ENCODE data around the gene CDH23.

Gene CDH23

DNA sequence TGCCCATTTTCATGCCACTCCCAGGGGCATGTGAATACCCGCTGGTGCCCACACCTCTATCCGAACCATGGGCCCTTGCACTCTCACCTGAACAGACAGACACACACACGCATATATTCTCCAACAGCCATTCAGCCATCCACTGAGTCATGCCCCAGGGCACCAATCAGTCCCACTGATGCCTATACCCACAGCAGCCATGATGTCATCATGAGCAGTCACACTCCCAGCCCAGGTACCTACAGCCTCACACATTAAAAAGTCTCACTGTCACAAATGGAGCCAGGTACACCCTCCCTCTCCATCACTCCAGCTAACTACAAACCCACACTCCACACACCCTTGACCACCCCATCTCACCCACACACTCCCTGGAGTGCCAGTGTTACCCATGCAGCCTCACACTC, 364.4 kb downstream of the CDH23 start:
- no peak overlapping the region for H3K4me3 ChIP-seq (ENCODE audit: low read depth, low read length)
- TF ChIP-seq, protein P1, sequence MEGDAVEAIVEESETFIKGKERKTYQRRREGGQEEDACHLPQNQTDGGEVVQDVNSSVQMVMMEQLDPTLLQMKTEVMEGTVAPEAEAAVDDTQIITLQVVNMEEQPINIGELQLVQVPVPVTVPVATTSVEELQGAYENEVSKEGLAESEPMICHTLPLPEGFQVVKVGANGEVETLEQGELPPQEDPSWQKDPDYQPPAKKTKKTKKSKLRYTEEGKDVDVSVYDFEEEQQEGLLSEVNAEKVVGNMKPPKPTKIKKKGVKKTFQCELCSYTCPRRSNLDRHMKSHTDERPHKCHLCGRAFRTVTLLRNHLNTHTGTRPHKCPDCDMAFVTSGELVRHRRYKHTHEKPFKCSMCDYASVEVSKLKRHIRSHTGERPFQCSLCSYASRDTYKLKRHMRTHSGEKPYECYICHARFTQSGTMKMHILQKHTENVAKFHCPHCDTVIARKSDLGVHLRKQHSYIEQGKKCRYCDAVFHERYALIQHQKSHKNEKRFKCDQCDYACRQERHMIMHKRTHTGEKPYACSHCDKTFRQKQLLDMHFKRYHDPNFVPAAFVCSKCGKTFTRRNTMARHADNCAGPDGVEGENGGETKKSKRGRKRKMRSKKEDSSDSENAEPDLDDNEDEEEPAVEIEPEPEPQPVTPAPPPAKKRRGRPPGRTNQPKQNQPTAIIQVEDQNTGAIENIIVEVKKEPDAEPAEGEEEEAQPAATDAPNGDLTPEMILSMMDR (conservative IDR thresholded peaks at IDR 0.05; ENCODE audit: low read depth, low read length) = no peak
- DNase-seq (ENCODE audit: low read depth) = no peak

DNA sequence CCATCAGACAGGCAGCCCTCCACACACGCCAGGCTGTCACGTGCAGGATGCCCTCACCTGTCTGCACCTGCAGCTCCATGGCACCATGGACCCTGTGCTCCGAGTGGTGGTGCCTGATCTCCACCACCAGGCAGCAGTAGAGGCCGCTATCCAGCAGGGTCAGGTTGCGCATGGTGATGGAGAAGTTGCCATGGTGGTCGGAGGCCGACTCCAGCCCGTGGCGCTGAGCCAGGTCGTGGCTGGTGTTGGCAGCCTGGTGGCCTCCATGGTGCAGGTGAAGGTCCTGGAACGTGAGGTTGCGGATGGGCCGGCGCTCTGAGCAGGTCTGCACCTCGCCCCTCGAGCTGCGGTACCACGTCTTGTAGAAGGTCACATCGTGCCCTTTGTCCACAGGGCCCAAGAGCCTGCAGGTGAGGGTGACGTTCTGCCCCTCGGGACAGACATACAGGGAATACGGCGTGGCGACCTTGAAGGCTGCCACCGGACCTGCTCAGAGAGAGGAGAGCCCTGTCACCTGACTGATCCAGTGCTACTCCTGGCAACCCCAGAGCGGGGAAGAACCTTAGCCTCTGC, 364.9 kb downstream of the CDH23 start:
- H3K4me3 ChIP-seq (ENCODE audit: low read depth, low read length) = no peak overlapping the region
- TF ChIP-seq, protein P1 (conservative IDR thresholded peaks at IDR 0.05; ENCODE audit: low read depth, low read length) = peak; percentile 18
- no peak for DNase-seq (ENCODE audit: low read depth)

DNA sequence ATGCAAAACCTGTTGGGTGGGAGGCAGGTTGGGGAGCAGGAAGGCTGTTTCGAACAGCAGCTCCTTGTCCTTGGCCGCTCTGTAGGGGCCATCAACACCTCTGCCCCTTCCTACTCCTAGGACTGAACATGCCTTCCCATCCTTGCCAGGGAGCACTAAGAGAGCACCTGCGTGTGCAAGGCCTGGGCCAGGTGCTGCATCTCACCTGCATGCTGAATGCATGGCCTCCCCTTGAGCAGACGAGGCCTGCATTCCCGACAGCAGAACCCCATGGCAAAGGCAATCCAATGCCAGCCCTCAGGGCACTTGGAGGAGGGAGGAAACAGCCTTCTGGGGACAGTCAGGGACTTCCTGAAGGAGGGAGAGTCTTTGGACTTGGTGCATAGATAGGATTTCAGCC, 365.6 kb downstream of the CDH23 start:
- no peak overlapping the region for H3K4me3 ChIP-seq (ENCODE audit: low read depth, low read length)
- no peak for DNase-seq (ENCODE audit: low read depth)
- TF ChIP-seq, protein P1 (conservative IDR thresholded peaks at IDR 0.05; ENCODE audit: low read depth, low read length) = no peak

GRCh38 chr10:71763352-71764127, 366.8 kb downstream of the CDH23 start:
- DNase-seq (ENCODE audit: low read depth) = no peak
- no peak overlapping the region for H3K4me3 ChIP-seq (ENCODE audit: low read depth, low read length)
- TF ChIP-seq, protein P1 (conservative IDR thresholded peaks at IDR 0.05; ENCODE audit: low read depth, low read length) = no peak

DNA sequence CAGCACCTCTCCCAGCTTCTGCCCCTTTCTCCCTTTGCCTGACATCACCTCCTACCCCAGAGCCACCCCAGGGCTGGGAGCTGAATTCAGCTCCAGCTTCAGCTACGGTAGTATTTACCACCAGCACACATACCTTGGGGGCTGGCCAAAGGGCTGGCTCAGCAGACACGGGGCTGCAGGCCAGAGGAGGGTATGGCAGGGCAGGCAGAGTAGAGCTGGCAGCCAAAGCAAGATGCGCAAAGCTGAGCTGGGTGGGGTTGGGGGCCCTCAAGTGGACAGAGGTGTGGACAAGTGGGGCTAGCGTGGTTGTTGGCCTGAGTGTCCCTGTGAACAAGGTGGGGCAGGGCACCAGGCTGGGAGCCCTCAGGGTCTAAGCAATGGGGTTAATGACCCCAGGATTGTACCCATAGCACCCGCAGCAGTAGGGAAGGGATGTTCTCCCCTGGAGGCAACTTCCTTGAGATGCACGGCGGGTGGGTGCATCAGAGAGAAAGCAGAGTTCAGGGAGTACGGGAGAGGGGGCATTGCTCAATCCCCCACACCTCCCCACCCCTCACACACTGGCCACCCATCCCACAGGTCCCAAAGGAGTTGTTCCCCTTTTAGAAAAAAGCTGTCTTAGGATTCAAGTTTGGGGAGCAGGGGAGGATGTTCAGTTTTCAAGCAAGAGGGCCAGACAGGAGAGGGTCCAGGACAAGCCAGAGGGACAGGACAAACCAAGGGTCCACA, 368.6 kb downstream of the CDH23 start:
- TF ChIP-seq, protein P1 (conservative IDR thresholded peaks at IDR 0.05; ENCODE audit: low read depth, low read length) = no peak
- no peak overlapping the region for H3K4me3 ChIP-seq (ENCODE audit: low read depth, low read length)
- DNase-seq (ENCODE audit: low read depth) = peak; percentile 32

GRCh38 chr10:71765906-71766716, 369.4 kb downstream of the CDH23 start:
- no peak for DNase-seq (ENCODE audit: low read depth)
- H3K4me3 ChIP-seq (ENCODE audit: low read depth, low read length) = no peak overlapping the region
- TF ChIP-seq, protein P1 (conservative IDR thresholded peaks at IDR 0.05; ENCODE audit: low read depth, low read length) = no peak

Measured in choroid plexus epithelial cell (primary cell).